OCI-LY3 (cell line): ENCODE data around the gene TCF4.

Experiments used
- H2AFZ ChIP-seq: fragments of 200-600, 300-600 bp; shearing (Covaris generic); 2 replicates; pipeline ENCODE4 v1.6.0; 2014; ENCODE audit warnings: antibody characterized with exemption, low read depth, low read length
- H3K27ac ChIP-seq: fragments of 200-600, 300-600 bp; sonication (generic); 2 replicates; pipeline ENCODE4 v1.5.1; 2014; ENCODE audit warnings: mild to moderate bottlenecking, low read length, moderate library complexity, mixed read lengths
- H3K27me3 ChIP-seq: fragments of 200-600, 300-600 bp; sonication (generic); 2 replicates; pipeline ENCODE4 v1.6.1; 2014; ENCODE audit warnings: low read depth, low read length, mixed read lengths
- H3K36me3 ChIP-seq: fragments of 200-600, 300-600 bp; sonication (generic); replicated peaks from 2 replicates; pipeline ENCODE3; 2014; ENCODE audit warnings: low read depth, low read length, mixed read lengths
- H3K4me1 ChIP-seq: fragments of 300-600, 200-600 bp; sonication (generic); 2 replicates; pipeline ENCODE4 v1.6.1; 2014; ENCODE audit warnings: low read length, mixed read lengths
- H3K4me2 ChIP-seq: fragments of 200-600, 300-600 bp; sonication (generic); 2 replicates; pipeline ENCODE4 v1.6.1; 2014; ENCODE audit warnings: low read length, mixed read lengths
- H3K4me3 ChIP-seq: fragments of 300-600, 200-600 bp; sonication (generic); 2 replicates; pipeline ENCODE4 v1.5.1; 2014; ENCODE audit warnings: antibody characterized with exemption, mild to moderate bottlenecking, low read length, moderate library complexity
- H3K79me2 ChIP-seq: fragments of 300-600, 200-600 bp; shearing (Covaris generic); 2 replicates; pipeline ENCODE4 v1.6.1; 2014; ENCODE audit warnings: mild to moderate bottlenecking, low read length, mixed read lengths
- H3K9ac ChIP-seq: fragments of 300-600, 200-600 bp; shearing (Covaris generic); 2 replicates; pipeline ENCODE4 v1.6.0; 2014; ENCODE audit warnings: mild to moderate bottlenecking, low read length, moderate library complexity
- H3K9me3 ChIP-seq: fragments of 200-600, 300-600 bp; shearing (Covaris generic); 2 replicates; pipeline ENCODE4 v1.6.1; 2014; ENCODE audit warnings: low read length, mixed read lengths; ENCODE audit not compliant: insufficient read depth
- H4K20me1 ChIP-seq: fragments of 200-600, 300-600 bp; sonication (generic); 2 replicates; pipeline ENCODE4 v1.6.1; 2016; ENCODE audit warnings: low read length, mixed read lengths; ENCODE audit not compliant: insufficient read depth
- CTCF ChIP-seq: fragments of 200-600, 300-600 bp; sonication (generic); IDR thresholded peaks from 2 replicates; pipeline ENCODE4 v1.5.1; 2014; ENCODE audit warnings: antibody characterized with exemption, low read length, low read depth
- EZH2phosphoT487 ChIP-seq: fragments of 200-600 bp; shearing (Covaris generic); IDR thresholded peaks from 2 replicates; pipeline ENCODE4 v1.6.1; 2018; ENCODE audit warnings: antibody characterized with exemption, mixed run types, low read depth

Gene TCF4

GRCh38 chr18:55501982-55502710 is 85.8 kb downstream of the TCF4 start:
- TF ChIP-seq EZH2phosphoT487, result no peak
- no peak for TF ChIP-seq CTCF
- Histone ChIP-seq H3K36me3 (peaks cover 69% of the 10 kb centered on the region), H3K27ac (no peak overlapping the region), H2AFZ (no peak overlapping the region), H3K4me3 (no peak overlapping the region), H3K4me2 (no peak overlapping the region), H3K9ac (no peak overlapping the region), H3K9me3 (no peaks in the 10 kb centered on the region), H3K27me3 (no peaks in the 10 kb centered on the region), H3K4me1 (peaks cover 13% of the 10 kb centered on the region), H4K20me1 (peaks cover 99% of the 10 kb centered on the region), H3K79me2 (peaks cover 100% of the 10 kb centered on the region)

GRCh38 chr18:55501579-55501978 is 86.4 kb downstream of the TCF4 start:
- Histone ChIP-seq H3K9me3 (no peaks in the 10 kb centered on the region), H3K4me1 (peaks cover 9% of the 10 kb centered on the region), H3K27me3 (no peaks in the 10 kb centered on the region), H3K4me3 (no peak overlapping the region), H4K20me1 (peaks cover 99% of the 10 kb centered on the region), H2AFZ (no peak overlapping the region), H3K79me2 (peaks cover 100% of the 10 kb centered on the region), H3K36me3 (peaks cover 67% of the 10 kb centered on the region), H3K9ac (no peak overlapping the region), H3K4me2 (no peak overlapping the region), H3K27ac (no peak overlapping the region)
- no peak for TF ChIP-seq CTCF
- TF ChIP-seq EZH2phosphoT487, result no peak

- TF ChIP-seq EZH2phosphoT487, result no peak
- TF ChIP-seq CTCF, result no peak
- Histone ChIP-seq H3K27ac (no peak overlapping the region), H3K4me2 (no peak overlapping the region), H3K9ac (no peak overlapping the region), H3K79me2 (peaks cover 100% of the 10 kb centered on the region), H4K20me1 (peaks cover 99% of the 10 kb centered on the region), H3K9me3 (no peaks in the 10 kb centered on the region), H3K27me3 (no peaks in the 10 kb centered on the region), H3K4me3 (no peak overlapping the region), H3K36me3 (peaks cover 68% of the 10 kb centered on the region), H2AFZ (no peak overlapping the region), H3K4me1 (no peaks in the 10 kb centered on the region; the same call in 1 of the 2 replicates)
Measured at GRCh38 chr18:55500316-55501086, 87.5 kb downstream of the TCF4 start.

GRCh38 chr18:55499526-55499925 is 88.5 kb downstream of the TCF4 start:
- Histone ChIP-seq H3K4me3 (no peak overlapping the region), H3K27ac (no peak overlapping the region), H3K27me3 (no peaks in the 10 kb centered on the region), H3K9me3 (no peaks in the 10 kb centered on the region), H3K79me2 (peaks cover 100% of the 10 kb centered on the region), H4K20me1 (peaks cover 100% of the 10 kb centered on the region), H2AFZ (no peak overlapping the region), H3K4me1 (peaks cover 4% of the 10 kb centered on the region), H3K36me3 (peaks cover 72% of the 10 kb centered on the region), H3K4me2 (no peak overlapping the region), H3K9ac (no peak overlapping the region)
- no peak for TF ChIP-seq EZH2phosphoT487
- TF ChIP-seq CTCF, result no peak
